HepG2 (cell line): ENCODE measurements around the gene FGGY. TPM values are rescaled to one million over a fixed set of nuclear protein-coding genes. Genes with fewer than 3 reads are reported as not detected.

ENCODE experiments used
- ATAC-seq: fragments of 200-7000 bp; cut with Tn5 transposase; 3 replicates; pipeline ENCODE4 v1.9.1; 2020; ENCODE audit warnings: mild to moderate bottlenecking, moderate library complexity
- BruUV-seq: library from RNA; stranded (reverse); fragments of 400-500 nt; replicated peaks from 2 replicates; lab custom pipeline; 2021; lab: Mats Ljungman, UMichigan
- CTCF ChIA-PET: fragments of 300-600 bp; formaldehyde crosslinking; extraction: SDS; loops from one replicate; lab custom pipeline; 2021; ENCODE audit warnings: low total read pairs, inconsistent platforms, low intra/inter-chr PET ratio; lab: Yijun Ruan, JAX
- POLR2A ChIA-PET: fragments of 350-600 bp; sonication (Branson Sonifier 250); formaldehyde crosslinking; loops from one replicate; lab custom pipeline; 2020; ENCODE audit warnings: antibody characterized with exemption, inconsistent platforms; lab: Yijun Ruan, JAX
- DNase-seq: peaks from one replicate; pipeline ENCODE4 v3.0.0-alpha.2; 2015; ENCODE audit warnings: low spot score
- FAIRE-seq: peaks from 3 replicates; lab custom pipeline; 2011; peaks lifted over from hg19 to GRCh38; lab: Jason Lieb, UNC
- H2AFZ ChIP-seq: one replicate; pipeline ENCODE4 v1.6.1; 2011; ENCODE audit warnings: low read length, inconsistent platforms
- H3K27ac ChIP-seq: fragments of 300-600 bp; 3 replicates; pipeline ENCODE4 v1.8.0; 2011; ENCODE audit warnings: mixed run types, mild to moderate bottlenecking, mixed read lengths, low read length, inconsistent platforms; ENCODE audit not compliant: insufficient read depth; ENCODE audit errors: extremely low read length
- H3K27me3 ChIP-seq, 2 experiments: fragments of 200-600 bp in 1 of 2; 2 replicates in 1 of 2; 3 replicates in 1 of 2; pipeline versions ENCODE4 v1.6.0 to v1.8.0; 2011; ENCODE audit warnings: low read length in 2 of 2, mild to moderate bottlenecking in 2 of 2, moderate library complexity in 2 of 2, inconsistent platforms in 1 of 2; ENCODE audit not compliant: insufficient read depth in 2 of 2, control insufficient read depth in 1 of 2
- H3K36me3 ChIP-seq, 2 experiments: fragments of 200-600 bp in 1 of 2; replicated peaks in 1 of 2; 2 replicates in 1 of 2; 3 replicates in 1 of 2; pipeline versions ENCODE4 v1.5.1 to v1.8.0; 2011; ENCODE audit warnings: low read length in 2 of 2, inconsistent platforms in 1 of 2; ENCODE audit not compliant: insufficient read depth in 2 of 2, control insufficient read depth in 1 of 2
- H3K4me1 ChIP-seq: 2 replicates; pipeline ENCODE4 v1.5.1; 2012; ENCODE audit warnings: low read length, inconsistent platforms; ENCODE audit not compliant: insufficient read depth
- H3K4me2 ChIP-seq: 2 replicates; pipeline ENCODE4 v1.6.0; 2011; ENCODE audit warnings: low read depth, low read length, inconsistent platforms
- H3K4me3 ChIP-seq, 3 experiments: fragments of 200-600 bp in 1 of 3; sonication (generic), shearing (Covaris generic) in 1 of 3; replicated peaks in 1 of 3; 2 replicates each; pipeline ENCODE4 v1.5.1; 2011 to 2016; ENCODE audit warnings: low read length in 3 of 3, inconsistent platforms in 2 of 3, low read depth in 2 of 3, mild to moderate bottlenecking in 2 of 3, control low read depth in 1 of 3, mixed read lengths in 1 of 3; ENCODE audit not compliant: insufficient read depth in 1 of 3
- H3K79me2 ChIP-seq: one replicate; pipeline ENCODE4 v1.6.1; 2011; ENCODE audit warnings: low read length, inconsistent platforms; ENCODE audit not compliant: insufficient read depth
- H3K9ac ChIP-seq: 2 replicates; pipeline ENCODE4 v1.6.0; 2011; ENCODE audit warnings: mild to moderate bottlenecking, low read depth, low read length, inconsistent platforms; ENCODE audit not compliant: insufficient read depth
- H3K9me3 ChIP-seq: 2 replicates; pipeline ENCODE4 v1.5.1; 2012; ENCODE audit warnings: mild to moderate bottlenecking, low read length
- H4K20me1 ChIP-seq: 2 replicates; pipeline ENCODE4 v1.6.0; 2011; ENCODE audit warnings: inconsistent platforms, mild to moderate bottlenecking, low read length, moderate library complexity; ENCODE audit not compliant: insufficient read depth
- FOXA1 ChIP-seq, 2 experiments: fragments of 450-650 bp in 1 of 2; sonication (generic) in 1 of 2; formaldehyde crosslinking in 1 of 2; IDR thresholded peaks; 2 replicates each; pipeline versions ENCODE4 v1.4.0 to v1.6.1; 2016 to 2020; ENCODE audit warnings: missing genetic modification reagents in 1 of 2
- HIC2 ChIP-seq: sonication (generic); formaldehyde crosslinking; IDR thresholded peaks from 2 replicates; pipeline ENCODE4 v1.9.0; 2022; ENCODE audit warnings: low read depth, missing genetic modification reagents
- MATR3 ChIP-seq: sonication (generic); formaldehyde crosslinking; IDR thresholded peaks from 2 replicates; pipeline ENCODE4 v1.4.0; 2020; ENCODE audit warnings: missing genetic modification reagents
- MED1 ChIP-seq: sonication (generic); formaldehyde crosslinking; IDR thresholded peaks from 2 replicates; pipeline ENCODE4 v1.4.0; 2020; ENCODE audit warnings: missing genetic modification reagents
- NBN ChIP-seq: fragments of 450-650 bp; conservative IDR thresholded peaks from 2 replicates; pipeline ENCODE4 v1.6.1; 2017
- THAP11 ChIP-seq: IDR thresholded peaks from 2 replicates; pipeline ENCODE4 v1.6.1; 2016; ENCODE audit warnings: missing biosample characterization, missing genetic modification reagents
- ZNF281 ChIP-seq: sonication (generic); formaldehyde crosslinking; IDR thresholded peaks from 2 replicates; pipeline ENCODE4 v1.4.0; 2020; ENCODE audit warnings: missing genetic modification reagents, borderline replicate concordance
- ZNF317 ChIP-seq: sonication (generic); formaldehyde crosslinking; IDR thresholded peaks from 2 replicates; pipeline ENCODE4 v1.5.0; 2020; ENCODE audit warnings: mild to moderate bottlenecking, missing genetic modification reagents
- ZNF878 ChIP-seq: sonication (generic); formaldehyde crosslinking; IDR thresholded peaks from 2 replicates; pipeline ENCODE4 v1.8.1; 2023; ENCODE audit warnings: mild to moderate bottlenecking, missing genetic modification reagents, moderate library complexity
- WGBS: methylation state at CpG from one replicate; pipeline ENCODE4 v1.1.6; 2017; ENCODE audit warnings: low lambda C conversion rate; 5-methylcytosine and 5-hydroxymethylcytosine counted together
- in situ Hi-C: cut with HindIII; loops from 2 replicates; pipeline ENCODE4 v1.10.0; 2017; ENCODE audit warnings: low pct_unique_long_range_greater_than_20kb; ENCODE audit not compliant: extremely low pct_ligation_motif_present
- intact Hi-C: fragments of 100-400 bp; cut with micrococcal nuclease; formaldehyde crosslinking; loops from one replicate; pipeline ENCODE4 v1.10.0; 2022; ENCODE audit not compliant: unreplicated experiment
- polyA plus RNA-seq, 8 experiments: library from polyadenylated mRNA; depleted of rRNA in 3 of 8; stranded (reverse) in 7 of 8; unstranded in 1 of 8; fragments of >200 nt; fragmentation: Illumina TruSeq in 4 of 8; extraction: Trizol in 4 of 8; gene quantifications; 2 replicates each; pipeline versions ENCODE4 v1.2.1 to v1.2.3, GENCODE V29; 2011 to 2016; ENCODE audit warnings: low read depth in 4 of 8, missing spikeins in 1 of 8, mixed read lengths in 1 of 8; ENCODE audit not compliant: insufficient read depth in 1 of 8
- total RNA-seq, 5 experiments: library from RNA; depleted of rRNA; stranded (reverse); fragments of >200 nt; fragmentation: Illumina TruSeq; extraction: Trizol; gene quantifications; 2 replicates each; pipeline ENCODE4 v1.2.3, GENCODE V29; 2016; ENCODE audit warnings: low read depth in 1 of 5
- TF ChIP-seq, protein P1 (sequence below): sonication (generic); formaldehyde crosslinking; IDR thresholded peaks from 2 replicates; pipeline ENCODE4 v1.4.0; 2020; ENCODE audit warnings: missing genetic modification reagents
- TF ChIP-seq, protein P2 (sequence below): IDR thresholded peaks from 2 replicates; pipeline ENCODE4 v1.6.1; 2016; ENCODE audit warnings: missing compliant biosample characterization, missing genetic modification reagents, borderline replicate concordance

Gene FGGY
- total and polyA plus RNA-seq, 2 of the 13 experiments (the other 11 are each of a cell fraction or from before 2014, with no cell fraction given) = 15.7 to 27.5 TPM

DNA sequence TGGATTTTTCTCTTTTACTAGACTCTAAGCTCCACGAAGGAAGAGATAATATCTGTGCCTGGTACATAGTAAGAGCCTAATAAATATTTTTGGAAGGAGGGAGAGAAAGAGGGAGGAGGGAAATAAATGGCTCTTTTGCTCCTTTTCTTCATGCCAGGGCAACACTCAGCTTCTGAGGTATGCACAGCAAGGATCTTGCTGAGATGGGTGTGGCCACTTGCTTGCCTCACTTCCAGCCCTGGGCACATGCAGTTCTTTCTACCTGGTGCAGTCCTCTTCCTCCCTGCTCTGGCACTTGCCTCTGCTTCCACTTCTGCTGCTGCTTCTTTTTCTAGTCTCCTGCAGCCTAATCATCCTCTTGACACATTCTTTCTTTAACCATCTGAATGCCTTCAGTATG is 148.1 kb downstream of the FGGY start:
- H3K36me3 ChIP-seq = no peaks in the 10 kb centered on the region
- no peak overlapping the region for H3K9ac ChIP-seq
- DNase-seq (no peak), ATAC-seq (no peak), FAIRE-seq (no peak)
- intact Hi-C loops = no loop called here
- WGBS = 83% methylated on average over 1 of the region's 1 CpG
- H3K4me1 ChIP-seq = 0 out of 2 replicates have a peak, but pooled peaks cover 5% of the 10 kb centered on the region
- H3K27me3 ChIP-seq = no peaks in the 10 kb centered on the region
- no peaks in the 10 kb centered on the region for H3K9me3 ChIP-seq
- no peaks in the 10 kb centered on the region for H3K79me2 ChIP-seq
- H3K4me2 ChIP-seq = no peak overlapping the region
- in situ Hi-C loops = no loop called here
- no peak overlapping the region for H3K27ac ChIP-seq
- POLR2A ChIA-PET = no interaction called here
- H3K4me3 ChIP-seq = no peak overlapping the region
- CTCF ChIA-PET = no interaction called here
- no peaks in the 10 kb centered on the region for H4K20me1 ChIP-seq
- TF ChIP-seq ZNF317 (no peak), FOXA1 (IDR thresholded peaks at IDR 0.05) (no peak), FOXA1 (CRISPR knock-in tag; IDR thresholded peaks at IDR 0.05) (no peak), THAP11 (CRISPR knock-in tag) (no peak)
- BruUV-seq = no TSS peak
- no peak overlapping the region for H2AFZ ChIP-seq

DNA sequence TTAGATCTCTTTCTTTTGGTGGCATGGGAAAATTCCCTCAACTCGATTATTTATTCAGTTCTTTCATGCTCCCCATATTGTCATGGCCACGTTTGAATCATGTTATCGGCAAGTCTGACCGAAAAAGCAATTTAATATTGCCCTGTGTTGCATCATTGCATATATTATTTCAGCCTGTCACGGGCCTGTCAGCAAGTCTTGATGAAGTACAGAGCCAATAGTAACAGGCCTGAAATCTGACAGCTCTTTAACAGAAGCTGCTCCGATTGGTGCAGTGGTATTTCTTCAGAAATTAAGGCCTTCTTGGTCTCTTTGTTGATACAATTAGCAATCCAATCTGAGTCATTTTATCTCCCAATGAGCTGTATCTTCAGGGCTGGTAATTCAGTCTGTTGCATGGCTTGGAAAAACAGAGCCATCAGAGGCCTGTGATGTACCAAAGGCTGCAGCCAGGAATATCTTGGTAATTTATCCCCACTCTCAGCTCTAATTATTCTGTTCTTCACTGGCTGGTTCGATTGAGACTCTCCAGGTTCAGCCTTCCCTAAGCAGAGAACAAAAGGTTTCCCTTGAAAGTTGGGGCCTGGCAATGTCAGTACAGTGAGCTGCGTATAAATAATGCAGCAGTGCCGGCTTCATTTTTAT is 149.5 kb downstream of the FGGY start:
- in situ Hi-C loops = no loop called here
- Histone ChIP-seq H4K20me1 (no peaks in the 10 kb centered on the region), H2AFZ (no peak overlapping the region), H3K36me3 (no peaks in the 10 kb centered on the region), H3K4me3 (no peak overlapping the region), H3K4me2 (no peak overlapping the region), H3K27me3 (no peaks in the 10 kb centered on the region), H3K9me3 (no peaks in the 10 kb centered on the region), H3K9ac (no peak overlapping the region), H3K79me2 (no peaks in the 10 kb centered on the region), H3K27ac (no peak overlapping the region), H3K4me1 (peaks cover 10% of the 10 kb centered on the region)
- no TSS peak for BruUV-seq
- no peak for ATAC-seq
- ChIA-PET CTCF (no interaction called here), POLR2A (no interaction called here)
- FAIRE-seq = no peak
- intact Hi-C loops = no loop called here
- DNase-seq = no peak
- WGBS = 88% methylated on average over 9 of the region's 9 CpGs
- TF ChIP-seq NBN (no peak), MATR3 (CRISPR knock-in tag) (no peak), MED1 (no peak), HIC2 (CRISPR knock-in tag) (no peak), ZNF878 (CRISPR knock-in tag) (no peak), ZNF281 (CRISPR knock-in tag) (no peak)
- TF ChIP-seq, protein P1, sequence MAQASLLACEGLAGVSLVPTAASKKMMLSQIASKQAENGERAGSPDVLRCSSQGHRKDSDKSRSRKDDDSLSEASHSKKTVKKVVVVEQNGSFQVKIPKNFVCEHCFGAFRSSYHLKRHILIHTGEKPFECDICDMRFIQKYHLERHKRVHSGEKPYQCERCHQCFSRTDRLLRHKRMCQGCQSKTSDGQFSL = no peak
- TF ChIP-seq, protein P2, sequence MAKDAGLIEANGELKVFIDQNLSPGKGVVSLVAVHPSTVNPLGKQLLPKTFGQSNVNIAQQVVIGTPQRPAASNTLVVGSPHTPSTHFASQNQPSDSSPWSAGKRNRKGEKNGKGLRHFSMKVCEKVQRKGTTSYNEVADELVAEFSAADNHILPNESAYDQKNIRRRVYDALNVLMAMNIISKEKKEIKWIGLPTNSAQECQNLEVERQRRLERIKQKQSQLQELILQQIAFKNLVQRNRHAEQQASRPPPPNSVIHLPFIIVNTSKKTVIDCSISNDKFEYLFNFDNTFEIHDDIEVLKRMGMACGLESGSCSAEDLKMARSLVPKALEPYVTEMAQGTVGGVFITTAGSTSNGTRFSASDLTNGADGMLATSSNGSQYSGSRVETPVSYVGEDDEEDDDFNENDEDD (CRISPR knock-in tag) = no peak
